NCI-H128 (cell line): ENCODE results near the gene MGAT1.
"Not testable (repeated sequence)": the region's sequence is repeated elsewhere in the genome, so short reads cannot be mapped to it uniquely, and the experiment has no call there.

Source experiments
- DNase-seq: peaks from one replicate; lab custom pipeline; 2025; ENCODE audit not compliant: unreplicated experiment; lab: John Stamatoyannopoulos, UW

Gene MGAT1

DNA sequence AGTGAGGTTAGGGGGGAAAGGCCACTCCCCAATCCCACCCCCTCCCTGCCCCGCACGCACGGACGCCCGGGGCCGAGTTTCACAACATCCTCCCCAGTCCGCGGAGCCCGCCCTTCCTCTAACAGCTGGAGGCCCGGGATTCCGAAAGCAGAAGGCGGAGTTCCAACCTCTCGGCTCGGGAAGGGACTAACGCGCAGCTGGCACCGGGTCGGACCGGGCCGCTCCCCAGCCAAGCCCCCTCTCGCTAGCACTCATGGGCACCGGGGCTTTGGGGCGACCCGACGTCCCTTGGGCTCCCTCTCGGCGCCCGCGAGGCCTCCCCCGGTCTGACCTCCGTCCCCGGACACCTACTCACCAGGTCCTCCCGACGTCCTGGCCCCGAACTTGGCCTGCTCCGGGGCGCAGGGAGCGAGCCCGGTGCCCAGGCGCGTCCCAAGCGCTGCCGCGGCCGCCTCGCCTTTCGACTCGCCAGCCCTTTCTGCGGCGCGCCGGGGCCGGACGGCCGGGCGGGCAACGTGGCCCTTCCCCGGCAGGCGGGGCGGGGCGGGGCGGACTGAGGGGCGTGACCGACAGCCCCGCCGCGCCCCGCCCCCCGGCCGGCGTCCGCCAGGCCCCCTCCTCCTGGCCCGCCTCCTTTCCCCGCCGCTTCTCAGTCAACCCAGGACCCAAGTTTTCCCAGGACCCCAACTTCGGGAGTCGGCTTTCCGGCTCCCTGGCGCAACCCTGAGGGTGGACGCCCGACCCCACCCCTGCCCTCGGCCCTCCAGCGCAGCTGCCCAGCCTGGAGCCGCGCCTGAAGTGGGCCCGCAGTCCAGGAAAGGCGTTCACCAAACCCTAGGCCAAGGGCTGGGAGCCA is at the start of gene MGAT1:
MGAT1 (minus strand) TSS at position 482 of the 856 bp plus-strand sequence. CDS start 9,835 bp downstream, outside the sequence.
- DNase-seq = no peak

- no peak for DNase-seq
Observed at GRCh38 chr5:180850434-180851078, 48.0 kb upstream of the MGAT1 start.

- DNase-seq = no peak
Observed at GRCh38 chr5:180849827-180850226, 47.2 kb upstream of the MGAT1 start.

DNA sequence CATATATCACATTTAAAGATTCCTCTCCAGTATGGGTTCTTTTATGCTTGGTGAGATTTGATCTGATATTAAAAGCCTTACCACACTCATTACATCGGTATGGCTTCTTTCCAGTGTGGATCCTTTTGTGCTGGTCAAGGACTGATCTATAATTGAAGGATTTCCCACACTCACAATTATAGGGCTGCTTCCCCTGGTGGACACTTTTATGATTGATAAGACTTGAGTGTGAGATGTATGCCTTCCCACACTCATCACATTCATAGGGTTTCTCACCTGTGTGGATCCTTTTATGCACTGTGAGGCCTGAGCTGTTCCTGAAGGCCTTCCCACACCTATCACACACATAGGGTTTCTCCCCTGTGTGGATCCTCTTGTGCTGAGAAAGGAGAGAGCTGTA is 46.3 kb upstream of the MGAT1 start:
- DNase-seq = no peak

- DNase-seq = no peak
Observed at GRCh38 chr5:180848265-180848664, 45.7 kb upstream of the MGAT1 start.

DNA sequence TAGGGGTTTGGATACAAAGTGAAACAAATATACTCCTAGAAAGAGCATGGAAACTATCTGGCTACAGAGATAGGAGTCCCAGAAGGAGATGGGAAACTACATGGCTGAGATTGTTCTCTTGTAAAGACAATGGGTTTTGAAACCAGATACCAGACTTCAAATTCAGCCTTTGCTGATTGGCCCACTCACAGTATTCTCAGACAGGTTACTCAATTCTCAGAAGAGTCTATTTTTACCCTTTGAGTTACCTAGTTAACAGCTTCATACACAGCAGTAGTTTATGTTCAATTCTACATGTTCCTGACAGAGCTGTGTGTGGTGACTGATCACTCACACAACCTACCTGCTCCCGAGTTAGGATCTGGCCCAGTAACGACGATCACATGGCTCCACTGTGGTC is 44.4 kb upstream of the MGAT1 start:
- no peak for DNase-seq

- DNase-seq = no peak
Observed at GRCh38 chr5:180844858-180845257, 42.3 kb upstream of the MGAT1 start.

- DNase-seq = no peak
Observed at GRCh38 chr5:180844432-180844831, 41.8 kb upstream of the MGAT1 start.

GRCh38 chr5:180839935-180840334 is 37.3 kb upstream of the MGAT1 start:
- DNase-seq = no peak

DNA sequence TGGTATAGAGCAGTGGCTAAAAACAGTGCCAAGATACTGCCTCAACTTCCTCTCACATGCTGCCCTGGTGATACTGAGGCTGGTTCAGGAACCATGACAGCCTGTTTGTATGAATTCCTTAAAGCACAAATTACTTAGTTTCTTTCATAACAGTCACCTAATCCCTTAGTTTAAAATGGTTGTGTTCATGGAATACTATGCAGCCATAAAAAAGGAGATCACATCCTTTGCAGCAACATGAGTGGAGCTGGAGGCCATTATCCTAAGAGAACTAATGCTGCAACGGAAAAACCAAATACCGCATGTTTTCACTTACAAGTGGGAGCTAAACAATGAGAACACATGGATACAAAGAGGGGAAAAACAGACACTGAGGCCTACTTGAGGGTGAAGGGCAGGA is 36.6 kb upstream of the MGAT1 start:
- no peak for DNase-seq

DNA sequence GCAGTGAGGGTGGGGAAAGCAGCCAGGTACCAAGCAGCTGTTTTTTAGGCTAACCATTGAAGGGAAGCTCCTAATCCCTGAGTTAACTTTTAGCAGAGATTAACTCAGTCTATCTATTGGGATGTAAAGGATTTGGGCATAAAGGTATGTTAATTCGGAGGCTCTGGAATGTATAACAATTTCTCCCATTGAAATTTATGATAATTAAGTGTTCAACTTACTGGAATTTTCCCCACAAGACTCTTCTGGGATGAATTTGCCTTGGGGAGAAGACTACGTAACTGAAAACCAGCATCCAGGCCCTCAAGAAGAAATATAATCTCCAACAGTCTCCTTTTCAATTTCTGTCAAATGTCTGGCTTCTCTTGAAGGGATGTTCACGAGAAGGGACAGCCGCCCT is 34.9 kb upstream of the MGAT1 start:
- DNase-seq = no peak

DNA sequence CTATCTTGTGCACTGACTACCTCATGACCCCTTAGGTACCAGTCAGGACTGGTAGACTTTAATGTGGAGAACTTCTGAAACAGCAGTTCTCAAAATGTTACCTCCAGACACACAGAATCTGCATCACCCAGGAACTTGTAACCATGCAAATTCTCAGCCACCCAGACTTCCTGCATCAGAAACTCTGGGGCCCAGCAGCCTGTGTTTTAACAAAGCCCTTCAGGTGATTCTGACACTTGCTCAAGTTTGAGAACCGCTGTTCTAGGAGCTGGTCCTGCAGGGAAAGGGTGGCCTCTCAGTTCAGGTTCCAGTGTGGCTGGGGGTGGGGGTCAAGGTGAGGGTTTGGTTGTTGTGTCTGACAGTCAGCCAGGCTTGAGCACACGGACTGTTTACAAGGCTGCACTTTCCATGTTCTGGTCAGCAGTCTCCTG is 30.0 kb upstream of the MGAT1 start:
- DNase-seq = no peak

GRCh38 chr5:180831139-180832093 is 28.8 kb upstream of the MGAT1 start:
- peak; percentile 25 for DNase-seq

- DNase-seq = peak; percentile 18
Observed at GRCh38 chr5:180830253-180831138, 27.9 kb upstream of the MGAT1 start.

- no peak for DNase-seq
Observed at GRCh38 chr5:180829726-180830125, 27.1 kb upstream of the MGAT1 start.

- not testable (repeated sequence) for DNase-seq
Observed at GRCh38 chr5:180828756-180829531, 26.3 kb upstream of the MGAT1 start.

DNA sequence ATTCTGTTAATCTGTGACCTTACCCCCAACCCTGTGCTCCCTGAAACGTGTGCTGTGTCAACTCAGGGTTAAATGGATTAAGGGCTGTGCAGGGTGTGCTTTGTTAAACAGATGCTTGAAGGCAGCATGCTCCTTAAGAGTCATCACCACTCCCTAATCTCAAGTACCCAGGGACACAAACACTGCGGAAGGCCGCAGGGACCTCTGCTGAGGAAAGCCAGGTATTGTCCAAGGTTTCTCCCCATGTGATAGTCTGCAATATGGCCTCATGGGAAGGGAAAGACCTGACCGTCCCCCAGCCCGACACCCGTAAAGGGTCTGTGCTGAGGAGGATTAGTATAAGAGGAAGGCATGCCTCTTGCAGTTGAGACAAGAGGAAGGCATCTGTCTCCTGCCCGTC is 24.8 kb upstream of the MGAT1 start:
- not testable (repeated sequence) for DNase-seq

DNA sequence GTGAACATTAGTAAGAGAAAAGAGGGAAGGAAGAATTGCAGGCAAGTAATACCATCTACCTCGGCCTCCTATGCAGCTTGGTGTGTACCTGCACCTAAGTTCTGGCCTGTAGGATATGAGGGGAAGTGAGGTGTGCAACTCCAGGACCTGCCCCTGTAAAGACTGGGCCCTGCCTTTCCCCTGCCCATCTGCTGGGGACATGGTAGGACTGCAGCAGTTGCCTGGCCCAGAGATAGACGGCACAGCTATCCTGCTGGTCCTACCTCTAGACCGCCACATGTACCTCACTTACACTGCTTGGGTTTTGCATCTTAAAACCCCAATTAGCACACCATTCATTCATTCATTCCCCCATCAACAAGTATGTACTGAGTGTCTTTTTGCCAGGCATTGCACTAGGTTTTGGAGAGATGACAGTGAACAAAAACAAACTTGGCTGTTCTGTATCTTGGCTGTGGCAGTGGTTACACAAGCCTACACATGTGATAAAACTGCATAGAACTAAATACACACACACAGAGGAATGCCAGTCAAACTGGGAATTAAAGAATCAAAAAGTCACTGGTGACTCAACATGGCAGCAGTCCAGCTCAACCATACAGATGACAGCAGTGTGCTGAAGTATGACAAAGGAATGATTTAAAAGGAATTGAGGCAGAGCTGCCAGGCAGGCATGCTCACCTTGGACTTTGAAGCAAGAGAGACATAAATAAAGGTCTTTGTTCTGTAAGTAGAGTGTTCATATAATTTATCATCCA is 23.3 kb upstream of the MGAT1 start:
- no peak for DNase-seq
